Activated CD4-positive, alpha-beta T cell treated with anti-CD3 and anti-CD28 coated beads, Interleukin-2, Interleukin-4, amounts not matched to agents 100 ng/mL and 50 ng/mL, durations not matched to agents 16 hours and 8 hours (primary cell): ENCODE measurements around the gene HAPLN3.

ENCODE experiments used
- DNase-seq: peaks from one replicate; pipeline ENCODE4 v3.0.0-alpha.2; 2020; ENCODE audit warnings: low spot score

The HAPLN3 gene

DNA sequence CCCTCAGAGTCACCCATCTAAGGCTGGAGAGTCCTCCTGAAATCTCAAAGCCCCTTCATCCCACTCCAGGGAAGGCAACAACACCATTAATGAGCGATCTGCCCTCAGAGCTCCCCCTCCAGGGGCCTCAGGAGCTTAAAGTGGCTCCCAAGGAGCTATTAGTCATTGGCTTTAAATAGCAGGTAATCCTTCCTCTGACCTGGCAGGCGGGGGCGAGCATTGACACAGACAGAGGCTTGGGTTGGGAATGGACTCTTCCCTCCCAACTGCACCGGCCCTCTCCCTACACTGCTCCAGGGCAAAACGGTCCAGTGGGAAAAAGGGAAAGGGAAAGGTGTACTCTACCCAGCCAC is 16.4 kb upstream of the HAPLN3 start:
- no peak for DNase-seq

DNA sequence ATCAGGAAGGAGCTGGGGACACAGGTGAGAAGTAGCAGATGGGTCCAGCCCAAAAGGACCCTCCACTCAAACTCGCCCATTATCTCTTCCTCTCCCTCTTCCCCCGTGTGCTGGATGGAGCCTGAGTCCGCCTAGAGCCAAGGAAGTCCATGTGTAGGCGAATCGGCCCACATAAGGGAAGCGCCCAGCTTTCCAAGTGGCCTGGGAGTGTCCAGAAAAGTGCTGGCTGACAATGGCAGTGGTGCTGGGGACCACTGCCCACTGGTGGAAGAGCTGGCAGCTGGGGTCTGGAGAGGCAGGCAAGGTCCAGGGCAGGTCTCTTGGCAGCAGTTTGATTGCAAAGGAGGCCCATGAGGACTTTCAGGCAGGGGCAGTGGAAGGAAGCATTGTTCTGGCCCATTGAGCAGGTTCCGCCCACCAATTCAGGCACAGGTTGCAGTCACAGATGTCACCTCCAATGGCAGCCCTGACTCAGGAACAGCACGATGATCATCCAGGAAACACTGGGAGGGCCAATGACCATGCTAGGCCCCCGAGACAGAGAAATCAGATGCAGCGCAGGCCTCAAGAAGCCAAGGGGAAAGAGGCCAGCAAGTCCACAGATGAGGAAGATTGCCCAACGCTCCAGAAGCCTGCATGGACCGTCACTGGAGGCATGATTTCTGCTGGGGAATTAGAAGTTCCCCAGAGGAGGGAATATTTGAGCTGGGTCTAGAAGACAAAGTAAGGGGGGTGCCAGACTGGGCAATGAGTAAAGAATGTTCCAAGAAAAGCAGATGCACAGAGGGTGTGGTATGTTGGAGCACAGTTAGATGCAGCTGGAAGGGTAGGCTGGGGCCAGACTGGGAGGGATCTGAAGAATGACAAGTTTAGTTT is 14.8 kb upstream of the HAPLN3 start:
- DNase-seq = no peak

DNA sequence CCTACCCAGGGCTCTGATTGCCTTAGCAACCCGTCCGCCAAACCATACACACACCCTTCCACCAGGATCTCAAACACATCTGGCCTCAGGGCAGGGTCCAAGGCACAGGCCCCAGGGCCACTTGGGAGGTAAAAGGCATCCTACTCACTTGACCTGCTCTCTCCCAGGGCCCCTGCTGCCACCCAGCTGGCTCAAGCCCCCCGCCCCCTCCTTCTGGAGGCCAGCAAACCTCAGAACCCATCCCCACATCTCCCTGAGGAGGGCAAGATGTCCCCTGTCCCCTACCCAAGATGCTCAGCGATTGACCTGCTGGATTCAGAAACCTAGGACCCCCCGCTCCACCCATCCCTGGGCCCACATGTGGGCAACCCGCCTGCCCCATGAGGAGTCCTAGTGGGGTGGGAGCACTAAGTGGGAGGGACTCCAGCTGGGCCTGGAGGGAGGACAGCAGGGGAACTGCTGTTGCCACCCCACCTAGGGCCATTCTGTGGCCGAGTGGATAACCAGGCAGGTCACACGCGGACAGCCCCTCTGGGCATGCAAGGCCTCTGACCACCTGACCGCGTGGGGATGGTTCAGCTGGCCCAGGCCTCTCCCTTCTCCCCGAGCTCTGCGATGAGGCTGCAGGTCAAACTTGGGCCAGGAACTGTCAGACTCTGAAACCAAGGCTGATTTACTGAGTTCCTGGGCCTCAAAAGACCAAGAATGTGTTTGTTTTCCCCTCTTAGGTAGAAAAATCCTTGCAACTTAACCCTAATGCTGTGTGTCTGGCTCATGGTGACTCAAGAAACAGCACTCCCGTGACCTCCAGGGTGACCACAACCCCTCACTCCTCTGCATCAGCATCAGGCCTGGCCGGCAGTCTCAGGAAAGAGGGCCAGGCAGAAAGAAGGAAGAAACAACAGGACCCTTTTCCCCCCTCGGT is 13.6 kb upstream of the HAPLN3 start:
- no peak for DNase-seq

DNA sequence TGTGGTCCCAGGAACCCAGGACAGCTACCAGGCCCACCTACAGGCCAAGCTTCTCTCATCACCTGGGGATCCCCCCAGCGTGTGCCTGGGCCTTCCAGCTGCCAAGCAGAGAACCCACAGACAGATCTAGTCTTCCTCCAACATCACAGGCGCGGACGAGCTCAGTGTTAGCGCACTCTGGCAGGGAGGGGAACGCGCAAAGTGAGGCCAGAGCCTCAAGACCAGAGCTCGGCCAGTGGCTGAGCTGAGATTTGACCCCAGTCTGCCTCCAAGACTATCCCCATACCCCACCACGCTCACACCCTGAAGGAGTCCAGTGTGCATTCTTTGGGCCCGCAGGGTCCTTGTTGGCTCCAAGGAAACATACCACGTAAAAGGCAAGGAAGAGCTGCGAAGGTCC is 12.8 kb upstream of the HAPLN3 start:
- no peak for DNase-seq

DNA sequence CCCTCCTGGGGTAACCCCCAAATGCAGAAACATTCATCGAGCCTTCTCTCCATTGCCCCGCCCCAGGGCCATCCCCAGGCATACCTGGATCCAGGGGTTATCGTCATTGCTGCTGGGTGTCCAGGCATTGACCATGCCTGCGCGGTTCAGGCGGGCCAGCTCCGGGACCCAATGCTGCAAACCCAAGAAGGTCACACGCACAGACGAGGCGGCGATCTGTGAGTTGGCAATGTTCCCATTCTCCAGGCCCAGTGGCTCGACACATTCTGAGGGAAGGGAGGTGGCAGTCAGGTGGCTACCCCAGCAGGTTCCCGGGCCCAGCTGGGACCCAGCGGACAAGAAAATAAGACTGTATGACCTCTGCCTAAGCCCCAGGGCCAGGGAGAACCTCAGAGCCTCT is 11.8 kb upstream of the HAPLN3 start:
- no peak for DNase-seq

DNA sequence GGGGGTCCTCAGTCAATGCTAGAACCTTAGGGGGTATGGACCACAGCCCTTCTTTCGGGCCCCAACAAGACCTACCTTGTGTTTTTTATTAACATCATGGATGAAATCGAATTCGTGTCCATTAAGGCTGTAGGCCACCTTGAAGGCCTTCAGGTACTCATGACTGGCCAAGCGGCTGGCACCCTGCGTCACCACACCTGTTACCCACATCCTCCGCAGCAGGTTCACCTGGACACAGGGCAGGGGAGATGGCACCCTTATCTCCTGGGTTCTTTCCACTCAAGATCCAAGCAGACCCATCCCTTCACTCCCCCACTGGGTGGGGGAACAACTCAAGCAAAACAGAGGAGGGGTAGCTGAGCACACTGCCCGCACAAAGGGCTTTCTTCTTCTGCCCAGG is 11.2 kb upstream of the HAPLN3 start:
- no peak for DNase-seq

DNA sequence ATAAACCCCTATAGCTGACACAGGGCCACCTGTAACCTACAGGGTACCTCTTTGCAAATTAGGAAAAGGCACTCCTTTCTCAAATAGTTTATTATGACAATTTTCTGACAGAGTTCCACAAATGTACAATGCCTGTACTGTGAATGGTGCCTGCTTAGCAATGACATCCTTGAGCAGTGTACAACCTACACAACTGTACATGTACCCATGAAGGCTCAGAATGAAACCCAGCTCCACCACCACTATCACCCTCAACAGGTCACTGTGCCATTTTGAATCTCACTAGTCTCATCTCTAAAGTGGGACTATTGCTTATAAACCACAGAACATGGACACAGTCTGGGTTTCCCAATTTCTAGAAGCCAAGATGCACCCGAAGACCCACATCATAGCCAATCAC is 10.8 kb upstream of the HAPLN3 start:
- no peak for DNase-seq

DNA sequence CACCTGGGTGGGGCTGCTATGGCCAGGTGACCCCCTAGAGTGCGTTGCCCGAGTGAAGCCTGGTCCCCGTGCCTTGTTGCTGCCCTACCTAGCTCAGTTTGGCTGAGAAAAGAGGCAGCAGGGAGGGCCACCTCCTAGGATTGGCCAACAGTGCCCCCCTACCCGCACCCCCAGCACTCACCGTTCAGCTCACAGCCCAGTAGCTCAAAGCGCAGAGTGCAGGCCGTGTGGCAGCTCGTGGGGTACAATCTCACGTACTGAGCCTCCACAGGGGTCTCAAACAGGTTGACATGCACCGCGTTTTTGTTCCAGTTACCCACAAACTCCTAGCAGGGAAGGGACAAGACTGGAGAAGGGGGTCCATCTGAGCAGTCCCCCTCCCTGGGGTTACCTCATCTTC is 10.2 kb upstream of the HAPLN3 start:
- no peak for DNase-seq

DNA sequence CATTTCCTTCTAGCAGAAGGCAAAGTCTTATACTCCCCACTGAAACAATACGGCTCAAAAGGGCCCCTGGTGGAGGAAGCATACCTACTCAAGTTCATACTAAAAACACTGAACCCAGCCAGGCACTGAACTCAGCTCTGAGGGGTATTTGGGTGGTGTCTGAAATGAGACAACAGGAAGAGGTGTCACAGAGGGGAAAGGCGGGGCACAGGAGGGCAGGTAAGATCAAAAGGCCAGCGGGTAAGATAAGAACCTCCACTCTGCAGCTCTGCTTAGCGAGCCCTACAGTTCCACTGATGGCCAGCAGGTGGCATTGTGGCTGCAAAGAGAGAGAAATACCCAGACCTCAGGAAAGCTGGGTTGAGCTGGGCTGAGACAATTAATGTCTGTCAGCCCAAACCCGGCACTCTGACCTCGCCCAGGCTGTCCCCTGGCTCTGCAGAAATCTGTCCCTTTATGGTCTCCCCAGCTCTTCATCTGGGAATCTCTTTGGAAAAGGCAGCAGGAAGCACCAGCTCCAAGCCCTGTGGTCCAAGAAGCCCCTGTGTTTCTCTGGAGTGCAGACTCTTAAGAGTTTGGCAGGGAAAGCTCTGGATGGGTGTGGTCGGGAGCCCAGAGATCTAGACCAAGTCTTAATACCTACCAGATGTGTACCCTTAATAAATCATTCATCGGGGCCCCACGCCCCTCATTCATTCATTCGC is 9.4 kb upstream of the HAPLN3 start:
- peak; percentile 90 for DNase-seq

DNA sequence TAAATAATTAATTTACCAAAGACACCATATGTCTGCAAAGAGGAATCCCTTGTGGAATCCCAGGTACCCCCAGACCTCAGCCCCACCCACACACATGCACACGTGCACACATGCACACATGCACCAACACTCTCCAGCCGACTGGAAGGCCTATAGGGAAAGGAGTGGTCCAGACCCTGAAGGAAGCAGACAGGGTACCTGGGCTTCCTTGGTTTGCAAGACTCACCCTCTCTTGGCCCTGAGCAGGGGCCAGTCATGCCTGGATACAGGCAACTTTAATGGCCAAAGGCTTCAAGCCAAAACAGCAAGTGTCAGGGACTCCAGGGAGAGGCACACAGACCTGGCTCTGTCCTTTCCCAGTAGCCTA is 8.9 kb upstream of the HAPLN3 start:
- DNase-seq = no peak

DNA sequence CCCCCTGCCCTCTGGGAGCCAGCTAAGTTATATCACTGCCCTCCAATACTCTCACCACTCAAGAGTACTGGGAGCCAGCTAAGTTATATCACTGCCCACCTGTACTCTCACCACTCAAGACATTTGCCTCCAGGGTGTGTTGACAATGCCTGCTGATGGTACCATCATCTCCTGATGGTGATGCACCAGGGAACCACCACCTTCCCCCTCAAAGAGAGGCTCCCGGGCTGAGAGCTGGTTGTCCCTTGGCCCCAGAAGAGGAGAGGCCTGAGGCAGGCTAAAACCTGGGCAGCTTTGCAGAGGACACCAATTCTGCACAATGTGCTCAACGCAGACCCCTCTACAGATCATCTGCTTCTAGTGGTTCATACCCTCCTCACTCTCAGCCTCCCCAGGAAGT is 7.5 kb upstream of the HAPLN3 start:
- no peak for DNase-seq

DNA sequence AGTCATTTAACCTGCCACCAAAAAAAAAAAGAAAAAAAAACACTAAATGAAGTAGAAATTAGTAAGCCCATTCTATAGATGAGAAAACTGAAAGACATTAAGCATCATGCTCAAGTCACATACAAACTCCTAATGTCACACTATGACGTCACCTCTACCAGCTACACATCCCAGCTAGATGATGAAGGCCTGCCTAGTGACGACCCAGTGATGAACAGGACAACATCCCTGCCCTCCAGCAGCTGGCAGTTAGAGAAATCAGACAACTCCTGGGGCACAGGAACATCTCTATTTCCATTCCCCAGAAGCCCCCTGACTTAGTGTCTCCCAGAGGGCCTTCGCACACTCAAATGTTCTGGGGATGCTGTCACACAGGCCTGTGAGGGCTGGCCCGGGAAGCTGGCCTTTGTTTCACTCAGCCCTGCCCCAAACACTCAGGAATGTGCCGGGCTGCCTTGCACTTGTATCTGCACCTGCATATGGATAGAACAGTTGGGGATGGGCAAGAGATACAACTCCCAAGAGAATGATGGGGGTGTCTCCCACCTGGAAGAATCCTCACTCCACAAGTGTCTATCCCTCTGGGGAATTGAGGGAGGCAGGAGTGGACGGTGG is 7.0 kb upstream of the HAPLN3 start:
- no peak for DNase-seq

DNA sequence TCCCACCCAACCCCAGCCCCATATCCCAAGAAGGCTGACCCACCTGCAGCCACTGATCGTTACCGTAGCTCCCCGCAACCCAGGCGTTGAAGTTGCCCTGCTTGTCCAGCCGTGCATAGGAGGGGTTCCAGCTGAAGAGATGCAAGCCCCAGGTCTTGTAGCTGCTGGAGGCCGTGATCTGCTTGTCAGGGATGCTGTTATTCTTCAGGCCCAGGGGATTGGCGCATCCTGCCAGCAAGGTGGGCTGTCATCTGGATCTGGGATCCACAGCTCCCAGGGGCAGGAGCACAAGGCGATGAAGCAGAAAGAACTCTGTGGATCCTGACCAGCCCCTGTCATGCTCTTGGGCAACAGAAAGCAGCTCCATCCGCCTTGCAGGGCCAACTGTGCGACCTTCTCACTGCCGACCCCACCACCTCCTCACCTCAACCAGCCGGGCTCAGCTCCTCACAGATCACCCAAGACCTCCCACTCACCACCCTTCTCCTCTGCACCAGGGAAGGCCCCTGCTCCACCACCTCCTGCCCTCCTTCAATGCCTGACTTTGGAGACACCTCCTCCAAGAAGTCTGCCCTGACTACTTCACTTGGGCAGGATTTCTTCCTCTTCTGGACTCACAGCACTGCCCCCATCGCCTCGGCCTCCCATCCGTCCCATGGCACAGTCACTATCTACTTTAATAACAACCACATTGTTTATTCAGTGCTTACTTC is 6.3 kb upstream of the HAPLN3 start:
- DNase-seq = no peak

DNA sequence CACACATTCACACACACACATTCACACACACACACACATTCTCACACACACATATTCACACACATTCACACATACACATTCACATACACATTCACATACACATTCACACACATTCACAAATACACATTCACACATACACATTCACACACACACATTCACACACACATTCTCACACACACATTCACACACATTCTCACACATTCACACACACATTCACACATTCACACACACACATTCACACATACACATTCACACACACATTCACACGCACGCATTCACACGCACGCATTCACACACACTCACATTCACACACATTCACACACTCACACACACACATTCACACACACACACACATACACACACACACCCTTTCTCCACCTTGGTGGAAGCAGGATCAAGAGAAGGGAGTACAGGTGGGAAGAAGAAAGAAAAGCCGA is 5.7 kb upstream of the HAPLN3 start:
- DNase-seq = no peak

DNA sequence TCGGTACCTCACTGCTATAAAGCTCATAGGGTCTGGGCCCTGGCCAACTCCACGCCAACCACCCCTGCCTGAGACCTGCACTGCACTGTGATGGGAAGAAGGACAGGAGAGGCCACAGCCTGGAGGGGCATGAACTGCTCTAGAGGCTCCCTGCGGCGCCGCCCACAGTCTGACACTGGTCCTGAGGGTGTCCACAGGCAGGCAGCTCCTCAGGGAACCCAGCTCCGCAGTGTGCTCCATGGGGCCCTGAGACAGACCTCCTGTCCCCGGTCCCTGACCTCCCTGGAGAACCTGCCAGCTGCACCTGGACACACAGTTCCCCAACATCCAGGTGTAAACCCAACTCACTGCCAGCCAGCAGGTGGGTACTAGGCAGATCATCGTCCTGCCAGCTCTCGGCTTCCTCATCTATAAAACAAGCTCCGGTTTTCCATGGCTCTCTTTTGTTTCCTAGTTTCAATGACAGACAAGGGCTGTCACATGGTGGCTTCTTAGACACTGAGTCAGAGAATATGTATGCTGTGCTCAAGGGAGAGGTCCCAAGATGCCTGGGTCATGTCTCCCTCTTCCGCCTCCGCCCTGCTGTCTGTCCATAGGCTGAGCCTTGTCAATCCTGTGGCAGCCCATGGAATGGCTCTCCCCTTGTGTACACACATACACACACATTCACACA is 5.1 kb upstream of the HAPLN3 start:
- DNase-seq = no peak

DNA sequence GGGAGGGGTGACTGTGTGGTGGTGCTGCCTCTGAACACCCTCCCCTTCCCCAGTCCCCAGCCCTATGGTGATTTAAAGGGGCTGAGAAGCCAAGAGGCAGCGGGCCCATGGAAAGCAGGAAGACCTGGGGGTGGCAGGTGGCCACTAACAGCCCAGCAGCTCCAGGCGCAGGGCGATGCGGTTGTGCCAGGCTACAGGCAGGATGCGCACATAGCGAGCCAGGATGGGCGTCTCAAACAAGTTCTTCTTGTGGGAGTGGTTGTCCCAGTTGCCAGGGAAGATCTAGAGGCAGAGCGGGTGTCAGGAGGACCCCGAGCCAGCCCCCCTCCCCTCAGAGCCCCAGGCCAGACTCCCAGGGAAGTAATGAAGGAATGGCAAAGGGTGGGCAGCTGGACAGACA is 3.9 kb upstream of the HAPLN3 start:
- DNase-seq = no peak

DNA sequence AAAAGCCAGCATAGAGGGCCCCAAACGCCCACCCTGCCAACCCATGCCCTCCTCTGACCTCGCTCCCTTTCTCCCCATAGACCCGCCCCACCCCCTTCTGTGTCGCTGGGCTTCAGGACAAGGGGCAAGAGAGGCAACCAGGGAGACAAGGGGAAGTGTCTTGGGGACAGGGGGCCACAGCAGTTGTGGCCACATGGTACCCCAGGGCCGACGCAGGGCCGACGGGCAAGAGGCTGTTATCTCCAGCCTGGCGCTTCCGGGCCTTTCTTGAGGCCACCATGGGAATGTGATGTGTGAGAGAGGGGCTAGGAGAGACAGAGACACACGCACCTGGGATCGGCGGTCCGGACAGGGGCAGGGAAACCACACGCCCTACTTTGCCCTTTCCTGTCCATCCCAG is 3.4 kb upstream of the HAPLN3 start:
- no peak for DNase-seq

DNA sequence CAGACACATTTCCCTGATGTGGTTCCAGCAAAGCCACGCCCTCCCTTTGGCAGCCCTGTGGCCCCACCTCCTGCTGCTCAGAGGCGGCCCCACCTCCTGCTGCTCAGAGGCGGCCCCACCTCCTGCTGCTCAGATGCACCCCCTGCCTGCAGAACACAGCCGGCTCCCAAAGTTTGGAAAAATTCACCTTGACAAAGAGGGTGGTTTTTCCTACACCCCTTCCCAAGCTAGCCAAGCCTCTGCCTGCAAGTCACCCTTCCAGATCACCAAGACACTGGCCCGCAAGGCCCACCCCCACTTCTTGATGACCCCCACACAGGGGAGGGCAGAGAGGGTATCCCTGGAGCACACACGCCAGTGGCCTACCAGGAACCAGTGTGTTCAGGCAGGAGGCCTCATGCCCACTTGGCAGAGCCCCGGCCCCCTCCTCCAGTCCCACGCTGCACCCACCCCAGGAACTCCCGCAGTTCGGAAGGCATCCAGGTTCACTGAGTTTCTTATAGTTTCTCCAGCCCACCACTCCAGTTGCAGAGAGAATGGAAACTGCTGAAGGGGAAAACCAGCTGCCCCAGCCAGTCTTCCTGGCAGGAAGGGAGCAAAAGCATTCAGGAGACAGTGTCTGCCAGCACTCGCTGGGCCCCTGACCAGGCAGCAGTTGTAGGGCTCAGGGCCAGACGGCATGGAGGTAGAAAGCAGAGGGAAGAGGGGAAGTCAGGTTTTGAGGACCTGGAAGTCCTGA is 2.3 kb upstream of the HAPLN3 start:
- peak; percentile 47 for DNase-seq

DNA sequence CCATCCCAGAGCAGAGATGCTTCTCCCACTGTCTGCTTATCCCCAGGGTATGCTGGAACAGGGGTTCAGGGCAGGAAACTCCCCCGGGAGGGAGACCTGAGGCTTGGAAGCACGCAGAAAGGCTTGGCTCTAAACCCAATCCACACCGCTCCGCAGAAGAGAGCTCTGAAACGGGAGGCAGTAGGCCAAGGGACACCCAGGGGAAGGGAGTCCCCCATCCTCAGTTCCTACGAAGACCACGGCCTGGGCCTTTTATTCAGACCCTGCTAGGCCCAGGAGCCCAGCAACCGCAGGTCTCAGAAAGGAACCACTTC is 1.8 kb upstream of the HAPLN3 start:
- no peak for DNase-seq

DNA sequence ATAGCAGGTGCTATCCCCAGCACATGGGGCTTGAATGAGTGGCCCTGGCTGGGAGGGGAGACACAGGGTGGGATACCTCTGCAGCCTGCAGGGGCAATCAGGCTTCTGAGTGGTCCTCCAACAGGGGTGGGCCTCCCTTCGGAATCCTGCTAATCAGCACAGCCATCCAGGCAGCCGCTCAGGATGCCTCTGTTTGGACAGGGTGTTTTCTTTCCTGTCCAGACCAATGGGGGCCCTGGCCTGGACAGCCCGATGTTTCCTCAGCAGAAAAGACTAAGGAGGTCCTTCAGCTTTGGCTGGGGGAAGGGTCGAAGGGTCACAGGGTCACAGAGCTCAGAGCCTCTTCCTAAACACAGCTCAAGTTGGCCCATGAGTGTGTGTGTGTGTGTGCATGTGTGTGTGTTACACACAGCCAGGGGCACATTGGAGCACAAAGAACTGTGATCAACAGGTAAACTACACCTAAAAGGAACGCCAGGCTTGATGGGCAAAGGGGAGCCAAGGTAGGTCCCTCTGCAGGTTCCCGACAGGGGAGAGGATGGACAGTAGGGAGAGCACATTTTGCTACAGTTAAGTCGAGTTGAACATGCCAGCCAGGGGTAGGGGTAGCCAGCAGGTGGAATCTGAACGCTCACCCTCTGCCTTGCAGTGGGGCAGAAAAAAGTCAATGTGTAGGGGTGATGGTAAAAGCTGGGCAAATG is 1.1 kb upstream of the HAPLN3 start:
- DNase-seq = no peak
